HepG2 (cell line): ENCODE results near the gene ARFGAP3. TPM values are rescaled to one million over a fixed set of nuclear protein-coding genes. Genes with fewer than 3 reads are reported as not detected.

Experiments
- ARHGAP35 ChIP-seq: sonication (generic); formaldehyde crosslinking; IDR thresholded peaks from 2 replicates; pipeline ENCODE4 v1.9.0; 2022; ENCODE audit warnings: mild to moderate bottlenecking, inconsistent platforms, moderate library complexity, missing genetic modification reagents, borderline replicate concordance
- ASH2L ChIP-seq: fragments of 300-600, 200-600 bp; sonication (generic); IDR thresholded peaks from 2 replicates; pipeline ENCODE4 v1.7.0; 2017; ENCODE audit warnings: low read depth, mild to moderate bottlenecking, moderate library complexity, mixed read lengths, low read length; ENCODE audit not compliant: insufficient read length
- IKZF4 ChIP-seq: sonication (generic); formaldehyde crosslinking; IDR thresholded peaks from 2 replicates; pipeline ENCODE4 v1.5.1; 2020; ENCODE audit warnings: borderline replicate concordance, mild to moderate bottlenecking, low read depth, missing genetic modification reagents; ENCODE audit errors: not compliant biosample characterization
- PHB2 ChIP-seq: fragments of 450-650 bp; IDR thresholded peaks from 2 replicates; pipeline ENCODE4 v1.6.1; 2018; ENCODE audit not compliant: partially characterized antibody
- PPARG ChIP-seq: conservative IDR thresholded peaks from 2 replicates; pipeline ENCODE4 v1.6.1; 2016; ENCODE audit warnings: missing biosample characterization, missing genetic modification reagents
- PTBP1 ChIP-seq: fragments of 200-400 bp; formaldehyde crosslinking; IDR thresholded peaks from 2 replicates; pipeline ENCODE4 v1.6.1; 2018; ENCODE audit warnings: low read length, low read depth; ENCODE audit not compliant: poor library complexity, severe bottlenecking
- SP1 ChIP-seq, 2 experiments: fragments of 450-650 bp in 1 of 2; sonication (generic) in 1 of 2; formaldehyde crosslinking in 1 of 2; IDR thresholded peaks; 2 replicates each; pipeline versions ENCODE4 v1.4.0 to v1.6.1; 2016 to 2020; ENCODE audit warnings: missing genetic modification reagents in 1 of 2
- WIZ ChIP-seq: sonication (generic); formaldehyde crosslinking; IDR thresholded peaks from 2 replicates; pipeline ENCODE4 v1.5.1; 2020; ENCODE audit warnings: mild to moderate bottlenecking, missing genetic modification reagents
- ZFP1 ChIP-seq: IDR thresholded peaks from 2 replicates; pipeline ENCODE4 v1.6.1; 2016
- ZNF225 ChIP-seq: sonication (generic); formaldehyde crosslinking; IDR thresholded peaks from 2 replicates; pipeline ENCODE4 v1.4.0; 2020; ENCODE audit warnings: mild to moderate bottlenecking, missing genetic modification reagents
- ZNF572 ChIP-seq: sonication (generic); formaldehyde crosslinking; IDR thresholded peaks from 2 replicates; pipeline ENCODE4 v1.5.1; 2020; ENCODE audit warnings: mild to moderate bottlenecking, missing genetic modification reagents
- polyA plus RNA-seq, 8 experiments: library from polyadenylated mRNA; depleted of rRNA in 3 of 8; stranded (reverse) in 7 of 8; unstranded in 1 of 8; fragments of >200 nt; fragmentation: Illumina TruSeq in 4 of 8; extraction: Trizol in 4 of 8; gene quantifications; 2 replicates each; pipeline versions ENCODE4 v1.2.1 to v1.2.3, GENCODE V29; 2011 to 2016; ENCODE audit warnings: low read depth in 4 of 8, missing spikeins in 1 of 8, mixed read lengths in 1 of 8; ENCODE audit not compliant: insufficient read depth in 1 of 8
- total RNA-seq, 5 experiments: library from RNA; depleted of rRNA; stranded (reverse); fragments of >200 nt; fragmentation: Illumina TruSeq; extraction: Trizol; gene quantifications; 2 replicates each; pipeline ENCODE4 v1.2.3, GENCODE V29; 2016; ENCODE audit warnings: low read depth in 1 of 5
- TF ChIP-seq, protein P1 (sequence below): sonication (generic); formaldehyde crosslinking; IDR thresholded peaks from 2 replicates; pipeline ENCODE4 v1.9.0; 2021; ENCODE audit warnings: missing genetic modification reagents, mild to moderate bottlenecking, borderline replicate concordance
- TF ChIP-seq, protein P2 (sequence below): sonication (generic); formaldehyde crosslinking; IDR thresholded peaks from 2 replicates; pipeline ENCODE4 v1.4.0; 2020; ENCODE audit warnings: low read depth, mild to moderate bottlenecking, missing genetic modification reagents
- TF ChIP-seq, protein P3 (sequence below): sonication (generic); formaldehyde crosslinking; IDR thresholded peaks from 2 replicates; pipeline ENCODE4 v1.5.1; 2020; ENCODE audit warnings: mild to moderate bottlenecking, missing genetic modification reagents
- TF ChIP-seq, protein P4 (sequence below): sonication (generic); formaldehyde crosslinking; IDR thresholded peaks from 2 replicates; pipeline ENCODE4 v1.8.1; 2023; ENCODE audit warnings: missing genetic modification reagents, inconsistent platforms, borderline replicate concordance

ARFGAP3 gene
- total and polyA plus RNA-seq, 2 of the 13 experiments (the other 11 are each of a cell fraction or from before 2014, with no cell fraction given) = 41.7 to 61.6 TPM

DNA sequence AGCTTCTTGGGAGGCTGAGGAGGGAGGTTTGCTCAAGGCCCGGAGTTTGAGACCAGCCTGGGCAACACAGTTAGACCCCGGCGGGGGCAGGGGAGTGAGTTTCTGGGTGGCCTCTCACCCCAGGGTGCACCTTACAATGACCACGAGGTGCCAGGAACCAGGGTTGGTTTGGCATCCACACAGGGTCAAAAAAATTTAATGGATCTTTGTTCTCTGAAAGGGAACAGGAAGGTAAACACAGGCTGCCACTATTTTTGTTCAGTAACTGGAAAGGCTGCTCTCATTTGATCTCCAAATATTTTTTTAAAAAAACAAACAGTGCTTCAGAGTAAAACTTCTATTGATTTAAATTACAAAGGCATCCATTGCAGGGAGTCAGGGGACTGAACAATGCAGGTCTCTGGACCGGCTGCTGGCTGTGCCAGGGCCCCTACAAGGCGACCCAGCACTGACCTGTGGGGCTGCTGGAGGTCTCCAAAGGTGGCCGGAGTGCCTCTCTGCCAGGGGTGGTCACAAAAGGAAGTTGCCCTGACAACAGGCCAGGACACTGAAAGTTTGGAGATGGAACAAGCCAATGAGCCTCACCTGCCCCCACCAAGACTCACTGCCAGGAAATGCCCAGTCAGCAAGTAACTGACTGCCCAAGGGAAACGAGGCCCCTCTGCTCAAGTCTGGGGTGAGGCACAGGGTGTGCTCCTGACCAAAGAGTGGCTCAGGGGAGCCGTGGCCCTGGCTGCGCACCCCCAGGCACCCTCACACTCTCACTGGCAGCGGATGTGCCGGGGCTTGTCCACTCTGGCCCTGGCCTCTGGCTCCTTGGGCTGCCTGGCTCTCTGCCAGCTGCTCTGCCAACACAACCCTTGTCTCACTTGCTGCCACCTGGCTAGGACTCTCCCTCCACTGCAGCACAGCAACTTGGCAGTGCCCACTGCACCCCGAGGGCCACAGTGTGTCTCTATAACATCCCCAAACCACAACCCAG, 51.8 kb downstream of the ARFGAP3 start (continued):
- TF ChIP-seq ZNF572 (CRISPR knock-in tag) (no peak), ASH2L (peak; percentile 69), ZNF225 (CRISPR knock-in tag) (no peak), PHB2 (no peak), WIZ (no peak), SP1 (IDR thresholded peaks at IDR 0.05) (no peak), SP1 (CRISPR knock-in tag; IDR thresholded peaks at IDR 0.05) (no peak), IKZF4 (CRISPR knock-in tag) (no peak), PPARG (CRISPR knock-in tag) (no peak), ARHGAP35 (CRISPR knock-in tag) (no peak), ZFP1 (CRISPR knock-in tag) (peak; percentile 17; the same call in 1 of the 2 replicates), PTBP1 (no peak)
- TF ChIP-seq, protein P1, sequence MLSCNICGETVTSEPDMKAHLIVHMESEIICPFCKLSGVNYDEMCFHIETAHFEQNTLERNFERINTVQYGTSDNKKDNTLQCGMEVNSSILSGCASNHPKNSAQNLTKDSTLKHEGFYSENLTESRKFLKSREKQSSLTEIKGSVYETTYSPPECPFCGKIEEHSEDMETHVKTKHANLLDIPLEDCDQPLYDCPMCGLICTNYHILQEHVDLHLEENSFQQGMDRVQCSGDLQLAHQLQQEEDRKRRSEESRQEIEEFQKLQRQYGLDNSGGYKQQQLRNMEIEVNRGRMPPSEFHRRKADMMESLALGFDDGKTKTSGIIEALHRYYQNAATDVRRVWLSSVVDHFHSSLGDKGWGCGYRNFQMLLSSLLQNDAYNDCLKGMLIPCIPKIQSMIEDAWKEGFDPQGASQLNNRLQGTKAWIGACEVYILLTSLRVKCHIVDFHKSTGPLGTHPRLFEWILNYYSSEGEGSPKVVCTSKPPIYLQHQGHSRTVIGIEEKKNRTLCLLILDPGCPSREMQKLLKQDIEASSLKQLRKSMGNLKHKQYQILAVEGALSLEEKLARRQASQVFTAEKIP (CRISPR knock-in tag) = no peak
- TF ChIP-seq, protein P2, sequence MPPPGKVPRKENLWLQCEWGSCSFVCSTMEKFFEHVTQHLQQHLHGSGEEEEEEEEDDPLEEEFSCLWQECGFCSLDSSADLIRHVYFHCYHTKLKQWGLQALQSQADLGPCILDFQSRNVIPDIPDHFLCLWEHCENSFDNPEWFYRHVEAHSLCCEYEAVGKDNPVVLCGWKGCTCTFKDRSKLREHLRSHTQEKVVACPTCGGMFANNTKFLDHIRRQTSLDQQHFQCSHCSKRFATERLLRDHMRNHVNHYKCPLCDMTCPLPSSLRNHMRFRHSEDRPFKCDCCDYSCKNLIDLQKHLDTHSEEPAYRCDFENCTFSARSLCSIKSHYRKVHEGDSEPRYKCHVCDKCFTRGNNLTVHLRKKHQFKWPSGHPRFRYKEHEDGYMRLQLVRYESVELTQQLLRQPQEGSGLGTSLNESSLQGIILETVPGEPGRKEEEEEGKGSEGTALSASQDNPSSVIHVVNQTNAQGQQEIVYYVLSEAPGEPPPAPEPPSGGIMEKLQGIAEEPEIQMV (CRISPR knock-in tag) = no peak
- TF ChIP-seq, protein P3, sequence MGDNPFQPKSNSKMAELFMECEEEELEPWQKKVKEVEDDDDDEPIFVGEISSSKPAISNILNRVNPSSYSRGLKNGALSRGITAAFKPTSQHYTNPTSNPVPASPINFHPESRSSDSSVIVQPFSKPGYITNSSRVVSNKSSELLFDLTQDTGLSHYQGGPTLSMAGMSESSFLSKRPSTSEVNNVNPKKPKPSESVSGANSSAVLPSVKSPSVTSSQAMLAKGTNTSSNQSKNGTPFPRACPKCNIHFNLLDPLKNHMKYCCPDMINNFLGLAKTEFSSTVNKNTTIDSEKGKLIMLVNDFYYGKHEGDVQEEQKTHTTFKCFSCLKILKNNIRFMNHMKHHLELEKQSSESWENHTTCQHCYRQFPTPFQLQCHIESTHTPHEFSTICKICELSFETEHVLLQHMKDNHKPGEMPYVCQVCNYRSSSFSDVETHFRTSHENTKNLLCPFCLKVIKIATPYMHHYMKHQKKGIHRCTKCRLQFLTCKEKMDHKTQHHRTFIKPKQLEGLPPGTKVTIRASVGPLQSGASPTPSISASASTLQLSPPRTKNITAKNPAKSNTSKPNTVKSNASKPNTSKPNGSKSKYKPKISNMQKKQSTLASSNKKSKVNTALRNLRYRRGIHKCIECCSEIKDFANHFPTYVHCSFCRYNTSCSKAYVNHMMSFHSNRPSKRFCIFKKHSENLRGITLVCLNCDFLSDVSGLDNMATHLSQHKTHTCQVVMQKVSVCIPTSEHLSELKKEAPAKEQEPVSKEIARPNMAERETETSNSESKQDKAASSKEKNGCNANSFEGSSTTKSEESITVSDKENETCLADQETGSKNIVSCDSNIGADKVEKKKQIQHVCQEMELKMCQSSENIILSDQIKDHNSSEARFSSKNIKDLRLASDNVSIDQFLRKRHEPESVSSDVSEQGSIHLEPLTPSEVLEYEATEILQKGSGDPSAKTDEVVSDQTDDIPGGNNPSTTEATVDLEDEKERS (CRISPR knock-in tag) = peak; percentile 77
- TF ChIP-seq, protein P4, sequence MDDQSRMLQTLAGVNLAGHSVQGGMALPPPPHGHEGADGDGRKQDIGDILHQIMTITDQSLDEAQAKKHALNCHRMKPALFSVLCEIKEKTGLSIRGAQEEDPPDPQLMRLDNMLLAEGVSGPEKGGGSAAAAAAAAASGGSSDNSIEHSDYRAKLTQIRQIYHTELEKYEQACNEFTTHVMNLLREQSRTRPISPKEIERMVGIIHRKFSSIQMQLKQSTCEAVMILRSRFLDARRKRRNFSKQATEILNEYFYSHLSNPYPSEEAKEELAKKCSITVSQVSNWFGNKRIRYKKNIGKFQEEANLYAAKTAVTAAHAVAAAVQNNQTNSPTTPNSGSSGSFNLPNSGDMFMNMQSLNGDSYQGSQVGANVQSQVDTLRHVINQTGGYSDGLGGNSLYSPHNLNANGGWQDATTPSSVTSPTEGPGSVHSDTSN (CRISPR knock-in tag) = no peak
